HepG2 (cell line): ENCODE measurements around the gene TLDC2. TPM values are rescaled to one million over a fixed set of nuclear protein-coding genes. Genes with fewer than 3 reads are reported as not detected.

ENCODE experiments used
- ARNT2 ChIP-seq: sonication (generic); formaldehyde crosslinking; IDR thresholded peaks from 2 replicates; pipeline ENCODE4 v1.8.0; 2022; ENCODE audit warnings: mild to moderate bottlenecking, low read depth, missing genetic modification reagents, moderate library complexity
- ATM ChIP-seq: fragments of 450-650 bp; IDR thresholded peaks from 2 replicates; pipeline ENCODE4 v1.7.1; 2017; ENCODE audit warnings: mild to moderate bottlenecking, borderline replicate concordance
- CBX2 ChIP-seq, 2 experiments: fragments of 200-600 bp in 1 of 2; sonication (generic); formaldehyde crosslinking in 1 of 2; IDR thresholded peaks; 2 replicates each; pipeline versions ENCODE4 v1.7.0 to v1.8.1; 2018 to 2022; ENCODE audit warnings: low read depth in 2 of 2, low read length in 1 of 2, mild to moderate bottlenecking in 1 of 2, missing genetic modification reagents in 1 of 2
- GATAD2A ChIP-seq: IDR thresholded peaks from 2 replicates; pipeline ENCODE4 v1.6.1; 2016
- HOMEZ ChIP-seq: IDR thresholded peaks from 2 replicates; pipeline ENCODE4 v1.6.1; 2016; ENCODE audit warnings: low read depth
- KLF11 ChIP-seq: IDR thresholded peaks from 2 replicates; pipeline ENCODE4 v1.6.1; 2016; ENCODE audit warnings: missing compliant biosample characterization
- KLF16 ChIP-seq, 2 experiments: sonication (generic) in 1 of 2; formaldehyde crosslinking in 1 of 2; IDR thresholded peaks; 2 replicates each; pipeline versions ENCODE4 v1.6.1 to v1.8.0; 2016 to 2023; ENCODE audit warnings: missing genetic modification reagents in 2 of 2, missing compliant biosample characterization in 1 of 2
- LCORL ChIP-seq, 2 experiments: fragments of 450-650 bp in 1 of 2; sonication (generic) in 1 of 2; formaldehyde crosslinking in 1 of 2; IDR thresholded peaks; 2 replicates each; pipeline versions ENCODE4 v1.5.0 to v1.6.1; 2017 to 2020; ENCODE audit warnings: antibody characterized with exemption in 1 of 2, missing genetic modification reagents in 1 of 2
- MIXL1 ChIP-seq: IDR thresholded peaks from 2 replicates; pipeline ENCODE4 v1.6.1; 2016
- NCOR1 ChIP-seq: fragments of 200-600 bp; sonication (generic); IDR thresholded peaks from 2 replicates; pipeline ENCODE4 v1.7.0; 2017; ENCODE audit warnings: antibody characterized with exemption, low read length, borderline replicate concordance
- NR2F6 ChIP-seq, 2 experiments: IDR thresholded peaks; 2 replicates each; pipeline ENCODE4 v1.6.1; 2016; ENCODE audit warnings: antibody characterized with exemption in 1 of 2, mild to moderate bottlenecking in 1 of 2
- NR3C1 ChIP-seq: sonication (generic); formaldehyde crosslinking; IDR thresholded peaks from 2 replicates; pipeline ENCODE4 v1.4.0; 2020; ENCODE audit warnings: missing genetic modification reagents
- SMAD3 ChIP-seq: sonication (generic); formaldehyde crosslinking; IDR thresholded peaks from 2 replicates; pipeline ENCODE4 v1.4.0; 2020; ENCODE audit warnings: missing genetic modification reagents
- SMARCE1 ChIP-seq: fragments of 450-650 bp; IDR thresholded peaks from 2 replicates; pipeline ENCODE4 v1.6.1; 2017; ENCODE audit warnings: borderline replicate concordance
- SMC3 ChIP-seq: IDR thresholded peaks from 2 replicates; pipeline ENCODE4 v1.6.1; 2011; ENCODE audit warnings: low read length, improper control_type of control experiment
- SOX6 ChIP-seq, 2 experiments: fragments of 450-650 bp in 1 of 2; sonication (generic) in 1 of 2; formaldehyde crosslinking in 1 of 2; IDR thresholded peaks; 2 replicates each; pipeline versions ENCODE4 v1.4.0 to v1.6.1; 2017 to 2020; ENCODE audit warnings: antibody characterized with exemption in 1 of 2, mild to moderate bottlenecking in 1 of 2, missing genetic modification reagents in 1 of 2
- STAG1 ChIP-seq: sonication (generic); formaldehyde crosslinking; IDR thresholded peaks from 2 replicates; pipeline ENCODE4 v1.4.0; 2020; ENCODE audit warnings: missing genetic modification reagents
- THAP11 ChIP-seq: IDR thresholded peaks from 2 replicates; pipeline ENCODE4 v1.6.1; 2016; ENCODE audit warnings: missing biosample characterization, missing genetic modification reagents
- ZKSCAN8 ChIP-seq: IDR thresholded peaks from 2 replicates; pipeline ENCODE4 v1.6.1; 2016; ENCODE audit warnings: borderline replicate concordance, missing genetic modification reagents, missing compliant biosample characterization
- ZNF24 ChIP-seq: fragments of 450-650 bp; IDR thresholded peaks from 2 replicates; pipeline ENCODE4 v1.6.1; 2017; ENCODE audit warnings: antibody characterized with exemption, mild to moderate bottlenecking
- ZNF343 ChIP-seq: sonication (generic); formaldehyde crosslinking; IDR thresholded peaks from 2 replicates; pipeline ENCODE4 v1.4.0; 2020; ENCODE audit warnings: mild to moderate bottlenecking, missing genetic modification reagents
- ZNF468 ChIP-seq: sonication (generic); formaldehyde crosslinking; IDR thresholded peaks from 2 replicates; pipeline ENCODE4 v1.8.0; 2022; ENCODE audit warnings: mild to moderate bottlenecking, moderate library complexity, missing genetic modification reagents
- ZSCAN22 ChIP-seq: sonication (generic); formaldehyde crosslinking; IDR thresholded peaks from 2 replicates; pipeline ENCODE4 v1.4.0; 2020; ENCODE audit warnings: mild to moderate bottlenecking, missing genetic modification reagents
- polyA plus RNA-seq, 8 experiments: library from polyadenylated mRNA; depleted of rRNA in 3 of 8; stranded (reverse) in 7 of 8; unstranded in 1 of 8; fragments of >200 nt; fragmentation: Illumina TruSeq in 4 of 8; extraction: Trizol in 4 of 8; gene quantifications; 2 replicates each; pipeline versions ENCODE4 v1.2.1 to v1.2.3, GENCODE V29; 2011 to 2016; ENCODE audit warnings: low read depth in 4 of 8, missing spikeins in 1 of 8, mixed read lengths in 1 of 8; ENCODE audit not compliant: insufficient read depth in 1 of 8
- total RNA-seq, 5 experiments: library from RNA; depleted of rRNA; stranded (reverse); fragments of >200 nt; fragmentation: Illumina TruSeq; extraction: Trizol; gene quantifications; 2 replicates each; pipeline ENCODE4 v1.2.3, GENCODE V29; 2016; ENCODE audit warnings: low read depth in 1 of 5
- TF ChIP-seq, protein P1 (sequence below): sonication (generic); formaldehyde crosslinking; IDR thresholded peaks from 2 replicates; pipeline ENCODE4 v1.4.0; 2020; ENCODE audit warnings: missing genetic modification reagents, borderline replicate concordance
- TF ChIP-seq, protein P2 (sequence below): sonication (generic); formaldehyde crosslinking; IDR thresholded peaks from 2 replicates; pipeline ENCODE4 v1.5.1; 2020; ENCODE audit warnings: missing genetic modification reagents, mild to moderate bottlenecking, borderline replicate concordance

Gene TLDC2
- total and polyA plus RNA-seq, 2 of the 13 experiments (the other 11 are each of a cell fraction or from before 2014, with no cell fraction given) = 1.5 to 1.6 TPM

- TF ChIP-seq, protein P1, sequence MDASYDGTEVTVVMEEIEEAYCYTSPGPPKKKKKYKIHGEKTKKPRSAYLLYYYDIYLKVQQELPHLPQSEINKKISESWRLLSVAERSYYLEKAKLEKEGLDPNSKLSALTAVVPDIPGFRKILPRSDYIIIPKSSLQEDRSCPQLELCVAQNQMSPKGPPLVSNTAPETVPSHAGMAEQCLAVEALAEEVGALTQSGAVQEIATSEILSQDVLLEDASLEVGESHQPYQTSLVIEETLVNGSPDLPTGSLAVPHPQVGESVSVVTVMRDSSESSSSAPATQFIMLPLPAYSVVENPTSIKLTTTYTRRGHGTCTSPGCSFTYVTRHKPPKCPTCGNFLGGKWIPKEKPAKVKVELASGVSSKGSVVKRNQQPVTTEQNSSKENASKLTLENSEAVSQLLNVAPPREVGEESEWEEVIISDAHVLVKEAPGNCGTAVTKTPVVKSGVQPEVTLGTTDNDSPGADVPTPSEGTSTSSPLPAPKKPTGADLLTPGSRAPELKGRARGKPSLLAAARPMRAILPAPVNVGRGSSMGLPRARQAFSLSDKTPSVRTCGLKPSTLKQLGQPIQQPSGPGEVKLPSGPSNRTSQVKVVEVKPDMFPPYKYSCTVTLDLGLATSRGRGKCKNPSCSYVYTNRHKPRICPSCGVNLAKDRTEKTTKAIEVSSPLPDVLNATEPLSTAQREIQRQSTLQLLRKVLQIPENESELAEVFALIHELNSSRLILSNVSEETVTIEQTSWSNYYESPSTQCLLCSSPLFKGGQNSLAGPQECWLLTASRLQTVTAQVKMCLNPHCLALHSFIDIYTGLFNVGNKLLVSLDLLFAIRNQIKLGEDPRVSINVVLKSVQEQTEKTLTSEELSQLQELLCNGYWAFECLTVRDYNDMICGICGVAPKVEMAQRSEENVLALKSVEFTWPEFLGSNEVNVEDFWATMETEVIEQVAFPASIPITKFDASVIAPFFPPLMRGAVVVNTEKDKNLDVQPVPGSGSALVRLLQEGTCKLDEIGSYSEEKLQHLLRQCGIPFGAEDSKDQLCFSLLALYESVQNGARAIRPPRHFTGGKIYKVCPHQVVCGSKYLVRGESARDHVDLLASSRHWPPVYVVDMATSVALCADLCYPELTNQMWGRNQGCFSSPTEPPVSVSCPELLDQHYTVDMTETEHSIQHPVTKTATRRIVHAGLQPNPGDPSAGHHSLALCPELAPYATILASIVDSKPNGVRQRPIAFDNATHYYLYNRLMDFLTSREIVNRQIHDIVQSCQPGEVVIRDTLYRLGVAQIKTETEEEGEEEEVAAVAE (CRISPR knock-in tag) = no peak
- TF ChIP-seq ZNF343 = no peak
- TF ChIP-seq ZKSCAN8 (CRISPR knock-in tag) = no peak
- no peak for TF ChIP-seq LCORL (IDR thresholded peaks at IDR 0.05)
- TF ChIP-seq LCORL (CRISPR knock-in tag; IDR thresholded peaks at IDR 0.05) = no peak
- no peak for TF ChIP-seq ARNT2
- TF ChIP-seq NCOR1 = 0 out of 2 replicates have a peak, but pooled peaks have one; percentile 16
- peak; percentile 82 for TF ChIP-seq SMC3
- TF ChIP-seq MIXL1 (CRISPR knock-in tag) = 0 out of 2 replicates have a peak, but pooled peaks have one; percentile 23
- TF ChIP-seq CBX2 (IDR thresholded peaks at IDR 0.05; ENCODE audit: low read depth, low read length) = no peak
- TF ChIP-seq CBX2 (CRISPR knock-in tag; IDR thresholded peaks at IDR 0.05; ENCODE audit: low read depth) = no peak
- TF ChIP-seq GATAD2A (CRISPR knock-in tag) = peak; percentile 30; the same call in 1 of the 2 replicates
- TF ChIP-seq ATM = no peak
- TF ChIP-seq HOMEZ (CRISPR knock-in tag) = no peak
- TF ChIP-seq KLF16 (CRISPR knock-in tag; IDR thresholded peaks at IDR 0.05) = peak in 1 of 2 experiments; percentile 21; a peak in 1 of 4 replicates
- TF ChIP-seq ZNF24 = 0 out of 2 replicates have a peak, but pooled peaks have one; percentile 10
- no peak for TF ChIP-seq ZNF468
- TF ChIP-seq SOX6 (IDR thresholded peaks at IDR 0.05) = no peak
- 0 out of 2 replicates have a peak, but pooled peaks have one; percentile 18 for TF ChIP-seq SOX6 (CRISPR knock-in tag; IDR thresholded peaks at IDR 0.05)
- peak; percentile 77 for TF ChIP-seq STAG1 (CRISPR knock-in tag)
- no peak for TF ChIP-seq NR2F6 (IDR thresholded peaks at IDR 0.05)
- no peak for TF ChIP-seq NR2F6 (CRISPR knock-in tag; IDR thresholded peaks at IDR 0.05)
- TF ChIP-seq KLF11 = no peak
- no peak for TF ChIP-seq NR3C1
- TF ChIP-seq THAP11 = peak; percentile 41; the same call in 1 of the 2 replicates
- no peak for TF ChIP-seq SMARCE1
- TF ChIP-seq, protein P2, sequence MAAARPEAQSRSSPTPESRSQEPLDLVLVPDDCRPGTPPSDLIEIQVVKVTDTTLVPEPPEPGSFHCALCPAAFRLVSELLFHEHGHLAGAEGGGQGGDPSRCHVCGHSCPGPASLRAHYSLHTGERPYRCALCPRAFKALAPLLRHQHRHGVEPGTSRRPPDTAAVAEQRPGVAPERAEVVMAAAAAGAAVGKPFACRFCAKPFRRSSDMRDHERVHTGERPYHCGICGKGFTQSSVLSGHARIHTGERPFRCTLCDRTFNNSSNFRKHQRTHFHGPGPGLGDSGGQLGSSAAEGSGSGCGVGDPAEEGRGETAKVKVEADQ (CRISPR knock-in tag) = no peak
- 0 out of 2 replicates have a peak, but pooled peaks have one; percentile 30 for TF ChIP-seq SMAD3
- TF ChIP-seq ZSCAN22 (CRISPR knock-in tag) = no peak
Measured at GRCh38 chr20:36919715-36920333, 43.9 kb downstream of the TLDC2 start (continued).
